GM10248 (cell line): ENCODE results near the gene ATAD5.
"Not testable (repeated sequence)": the region's sequence is repeated elsewhere in the genome, so short reads cannot be mapped to it uniquely, and the experiment has no call there.

Experiments used
- CTCF ChIA-PET: fragments of 300-600 bp; sonication (Branson Sonifier 250); formaldehyde crosslinking; extraction: SDS; loops from one replicate; lab custom pipeline; 2021; ENCODE audit warnings: antibody characterized with exemption; lab: Yijun Ruan, JAX
- POLR2A ChIA-PET: fragments of 350-650 bp; sonication (Branson Sonifier 250); formaldehyde crosslinking; extraction: SDS; loops from one replicate; lab custom pipeline; 2020; ENCODE audit warnings: antibody characterized with exemption; lab: Yijun Ruan, JAX
- DNase-seq: peaks from one replicate; pipeline ENCODE4 v3.0.0; 2012; ENCODE audit errors: extremely low spot score
- TF ChIP-seq, protein P1 (sequence below): IDR thresholded peaks from 2 replicates; pipeline ENCODE4 v1.5.1; 2012; ENCODE audit warnings: mild to moderate bottlenecking, low read depth; ENCODE audit errors: extremely low read depth, missing control alignments, control extremely low read depth

Gene ATAD5

DNA sequence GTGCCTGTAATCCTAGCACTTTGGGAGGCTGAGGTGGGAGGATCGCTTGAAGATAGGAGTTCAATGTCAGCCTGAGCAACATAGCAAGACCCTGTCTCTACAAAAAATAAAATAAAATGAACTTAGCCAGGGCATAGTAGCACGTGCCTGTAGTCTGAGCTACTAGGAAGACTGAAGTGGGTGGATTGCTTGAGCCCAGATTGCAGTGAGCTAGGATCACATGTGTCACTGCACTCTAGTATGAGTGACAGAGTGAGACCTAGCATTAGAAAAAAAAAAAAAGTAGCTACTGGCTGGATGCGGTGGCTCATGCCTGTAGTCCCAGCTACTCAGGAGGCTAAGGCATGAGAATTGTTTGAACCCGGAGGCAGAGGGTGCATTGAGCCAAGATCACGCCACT lies 96.0 kb downstream of the ATAD5 start:
- POLR2A ChIA-PET: no interaction called here

DNA sequence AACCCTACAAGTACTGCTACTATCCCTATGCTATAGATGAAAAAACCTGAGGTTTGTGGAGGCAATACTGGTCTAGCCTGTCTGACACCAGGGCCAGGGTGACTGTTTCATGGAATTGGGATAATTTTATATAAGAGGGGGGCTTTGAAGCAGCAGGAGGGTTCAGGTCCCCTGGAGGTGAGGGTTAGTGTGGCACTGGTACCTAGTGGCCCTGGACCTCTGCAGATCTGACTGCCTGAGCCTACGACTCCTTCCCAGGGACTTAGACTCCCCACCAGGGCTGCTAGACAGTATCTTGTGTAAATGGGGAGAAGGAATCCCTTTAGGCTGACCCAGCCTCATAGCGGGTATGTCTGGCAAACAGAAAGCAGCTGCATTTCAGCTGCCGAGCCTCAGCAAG lies 96.8 kb downstream of the ATAD5 start:
- ChIA-PET CTCF (interaction anchor here (1.1 to 1.6 kb wide), 2 partner anchors 14 to 289 kb away, joined by 3 read pairs; no protein-coding TSS in a partner anchor), POLR2A (no interaction called here)
- TF ChIP-seq, protein P1, sequence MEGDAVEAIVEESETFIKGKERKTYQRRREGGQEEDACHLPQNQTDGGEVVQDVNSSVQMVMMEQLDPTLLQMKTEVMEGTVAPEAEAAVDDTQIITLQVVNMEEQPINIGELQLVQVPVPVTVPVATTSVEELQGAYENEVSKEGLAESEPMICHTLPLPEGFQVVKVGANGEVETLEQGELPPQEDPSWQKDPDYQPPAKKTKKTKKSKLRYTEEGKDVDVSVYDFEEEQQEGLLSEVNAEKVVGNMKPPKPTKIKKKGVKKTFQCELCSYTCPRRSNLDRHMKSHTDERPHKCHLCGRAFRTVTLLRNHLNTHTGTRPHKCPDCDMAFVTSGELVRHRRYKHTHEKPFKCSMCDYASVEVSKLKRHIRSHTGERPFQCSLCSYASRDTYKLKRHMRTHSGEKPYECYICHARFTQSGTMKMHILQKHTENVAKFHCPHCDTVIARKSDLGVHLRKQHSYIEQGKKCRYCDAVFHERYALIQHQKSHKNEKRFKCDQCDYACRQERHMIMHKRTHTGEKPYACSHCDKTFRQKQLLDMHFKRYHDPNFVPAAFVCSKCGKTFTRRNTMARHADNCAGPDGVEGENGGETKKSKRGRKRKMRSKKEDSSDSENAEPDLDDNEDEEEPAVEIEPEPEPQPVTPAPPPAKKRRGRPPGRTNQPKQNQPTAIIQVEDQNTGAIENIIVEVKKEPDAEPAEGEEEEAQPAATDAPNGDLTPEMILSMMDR: no peak
- DNase-seq: no peak

More for the DNA sequence above, 96.0 kb downstream of the ATAD5 start:
- TF ChIP-seq, protein P1: no peak
- CTCF ChIA-PET: interaction anchor here (0.6 to 1.9 kb wide), 4 partner anchors 10 to 290 kb away, joined by 3 to 6 read pairs (median 3); no protein-coding TSS in a partner anchor
- DNase-seq: no peak

DNA sequence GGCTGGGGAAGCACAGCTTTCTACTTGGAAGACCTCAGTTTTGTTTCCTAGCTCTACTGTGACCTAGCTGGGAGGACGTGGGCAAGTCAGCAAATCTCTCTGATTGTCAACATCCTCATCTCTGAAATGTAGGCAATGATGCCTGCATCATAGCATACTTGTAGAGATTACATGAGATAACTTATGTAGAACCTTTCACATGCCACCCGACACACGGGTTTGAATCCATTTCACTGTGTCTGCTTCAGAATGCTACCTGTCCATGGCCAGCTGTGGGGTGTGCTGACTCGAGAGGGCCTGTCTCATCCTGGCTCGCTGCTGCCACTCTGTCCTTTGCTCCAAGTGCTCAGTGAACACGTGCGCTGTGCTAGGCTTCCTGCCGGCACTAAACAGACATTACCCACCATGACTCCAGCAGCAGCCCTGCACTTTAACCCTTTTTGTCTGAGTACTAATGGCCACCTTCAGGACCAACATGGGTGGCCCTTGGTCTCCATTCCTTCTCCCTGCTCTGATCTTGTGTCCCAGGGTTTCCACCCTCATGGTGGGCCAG lies 97.4 kb downstream of the ATAD5 start:
- POLR2A ChIA-PET: no interaction called here

DNA sequence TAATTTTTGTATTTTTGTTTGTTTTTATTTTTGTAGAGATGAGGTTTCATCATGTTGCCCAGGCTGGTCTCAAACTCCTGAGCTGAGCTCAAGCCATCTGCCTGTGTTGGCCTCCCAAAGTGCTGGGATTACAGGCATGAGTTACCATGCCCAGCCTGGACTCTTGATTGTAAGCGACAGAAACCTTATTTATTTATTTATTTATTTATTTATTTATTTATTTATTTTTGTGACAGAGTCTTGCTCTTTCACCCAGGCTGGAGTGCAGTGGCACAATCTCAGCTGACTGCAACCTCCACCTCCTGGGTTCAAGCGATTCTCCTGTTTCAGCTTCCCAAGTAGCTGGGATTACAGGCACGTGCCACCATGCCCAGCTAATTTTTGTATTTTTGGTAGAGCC lies 98.1 kb downstream of the ATAD5 start:
- POLR2A ChIA-PET: not testable (repeated sequence)

More for the DNA sequence above, 97.4 kb downstream of the ATAD5 start:
- TF ChIP-seq, protein P1: no peak
- CTCF ChIA-PET: interaction anchor here (0.8 to 1.1 kb wide), 2 partner anchors 10 to 14 kb away, joined by 3 read pairs; no protein-coding TSS in a partner anchor
- DNase-seq: no peak

DNA sequence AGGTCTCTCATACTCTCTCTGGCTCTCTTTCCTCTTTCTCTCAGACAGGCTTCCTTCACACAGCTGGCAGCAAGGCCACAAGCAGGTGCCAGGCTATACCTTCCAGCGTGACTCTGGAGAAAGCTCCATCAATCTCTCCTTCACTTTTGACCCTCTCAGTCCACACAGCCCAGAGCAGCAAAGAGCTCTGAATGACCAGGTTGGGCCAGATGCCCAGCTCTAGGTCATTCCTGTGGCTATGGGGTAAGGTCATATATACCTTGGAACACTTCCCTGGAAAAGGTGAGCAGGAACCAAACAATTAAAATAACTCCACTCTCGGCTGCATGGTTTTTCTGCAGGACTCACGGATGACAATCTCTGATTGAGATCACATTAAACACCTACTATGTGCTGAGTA lies 98.7 kb downstream of the ATAD5 start:
- no peak for DNase-seq
- ChIA-PET POLR2A (no interaction called here), CTCF (interaction anchor here (1.1 to 3.4 kb wide), 2 partner anchors 10 to 15 kb away, joined by 4 to 13 read pairs; no protein-coding TSS in a partner anchor)
- TF ChIP-seq, protein P1: no peak

More for the DNA sequence above, 98.1 kb downstream of the ATAD5 start:
- CTCF ChIA-PET: interaction anchor here (0.8 to 3.4 kb wide), 2 partner anchors 10 to 14 kb away, joined by 3 to 13 read pairs; no protein-coding TSS in a partner anchor
- not testable (repeated sequence) for DNase-seq

DNA sequence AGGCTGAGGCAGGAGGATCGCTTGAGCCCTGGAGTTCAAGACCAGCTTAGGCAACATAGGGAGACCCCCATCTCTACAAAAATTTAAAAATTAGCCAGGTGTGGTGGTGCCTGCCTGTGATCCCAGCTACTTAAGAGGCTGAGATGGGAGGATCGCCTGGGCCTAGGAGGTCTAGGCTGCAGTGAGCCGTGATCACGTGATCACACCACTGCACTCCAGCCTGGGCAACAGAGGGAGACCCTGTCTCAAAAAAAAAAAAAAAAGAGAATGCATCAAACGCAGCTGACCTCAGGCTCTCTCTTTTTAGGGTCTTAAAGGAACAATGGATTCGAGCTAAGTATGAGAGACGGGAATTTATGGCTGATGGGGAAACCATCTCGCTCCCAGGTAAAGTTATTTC lies 99.8 kb downstream of the ATAD5 start:
- POLR2A ChIA-PET, DNase-seq: not testable (repeated sequence)
- CTCF ChIA-PET: interaction anchor here (1.0 to 3.4 kb wide), 3 partner anchors 9 to 16 kb away, joined by 3 to 13 read pairs (median 4); no protein-coding TSS in a partner anchor

DNA sequence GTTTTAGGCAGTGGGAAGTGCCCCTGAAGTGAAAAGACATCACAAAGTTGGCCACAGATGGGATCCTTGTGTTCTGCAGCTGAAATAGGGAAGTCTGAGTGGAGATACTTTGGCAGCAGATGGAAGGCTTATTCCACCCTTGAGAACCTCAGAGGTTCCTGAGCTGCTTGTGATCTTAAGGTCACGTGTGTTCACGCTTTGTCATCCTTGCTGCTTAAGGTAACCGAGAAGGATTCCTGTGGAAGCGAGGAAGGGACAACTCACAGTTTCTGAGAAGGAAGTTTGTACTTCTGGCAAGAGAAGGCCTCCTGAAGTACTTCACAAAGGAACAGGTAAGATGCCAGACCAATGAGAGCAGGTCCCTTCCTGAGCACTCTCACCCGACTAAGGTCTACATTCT lies 102.2 kb downstream of the ATAD5 start:
- TF ChIP-seq, protein P1: no peak
- DNase-seq: no peak
- POLR2A ChIA-PET: no interaction called here
- CTCF ChIA-PET: interaction anchor here (1.3 kb wide), 1 partner anchor 38 kb away, joined by 3 read pairs; no protein-coding TSS in a partner anchor
